Uterus (tissue), 2 donors: ENCODE measurements around the gene HEPACAM2.

Experiments used
- POLR2A ChIP-seq, 2 donors: fragments of 450-650 bp; IDR thresholded peaks; one replicate each; pipeline ENCODE4 v1.6.1; 2016; ENCODE audit warnings: antibody characterized with exemption in 2 of 2, mild to moderate bottlenecking in 1 of 2, moderate library complexity in 1 of 2
- TF ChIP-seq, protein P1 (sequence below), 4 experiments: fragments of 200-600 bp in 2 of 4; fragments of 450-650 bp in 2 of 4; sonication (generic) in 2 of 4; IDR thresholded peaks; one replicate each; pipeline ENCODE4 v1.5.1; 2016 to 2019; ENCODE audit warnings: antibody characterized with exemption in 4 of 4, mild to moderate bottlenecking in 2 of 4, moderate library complexity in 1 of 4

GRCh38 chr7:93140582-93141191 is 85.6 kb downstream of the HEPACAM2 start:
- TF ChIP-seq, protein P1, sequence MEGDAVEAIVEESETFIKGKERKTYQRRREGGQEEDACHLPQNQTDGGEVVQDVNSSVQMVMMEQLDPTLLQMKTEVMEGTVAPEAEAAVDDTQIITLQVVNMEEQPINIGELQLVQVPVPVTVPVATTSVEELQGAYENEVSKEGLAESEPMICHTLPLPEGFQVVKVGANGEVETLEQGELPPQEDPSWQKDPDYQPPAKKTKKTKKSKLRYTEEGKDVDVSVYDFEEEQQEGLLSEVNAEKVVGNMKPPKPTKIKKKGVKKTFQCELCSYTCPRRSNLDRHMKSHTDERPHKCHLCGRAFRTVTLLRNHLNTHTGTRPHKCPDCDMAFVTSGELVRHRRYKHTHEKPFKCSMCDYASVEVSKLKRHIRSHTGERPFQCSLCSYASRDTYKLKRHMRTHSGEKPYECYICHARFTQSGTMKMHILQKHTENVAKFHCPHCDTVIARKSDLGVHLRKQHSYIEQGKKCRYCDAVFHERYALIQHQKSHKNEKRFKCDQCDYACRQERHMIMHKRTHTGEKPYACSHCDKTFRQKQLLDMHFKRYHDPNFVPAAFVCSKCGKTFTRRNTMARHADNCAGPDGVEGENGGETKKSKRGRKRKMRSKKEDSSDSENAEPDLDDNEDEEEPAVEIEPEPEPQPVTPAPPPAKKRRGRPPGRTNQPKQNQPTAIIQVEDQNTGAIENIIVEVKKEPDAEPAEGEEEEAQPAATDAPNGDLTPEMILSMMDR (IDR thresholded peaks at IDR 0.05): no peak
- no peak for TF ChIP-seq POLR2A (IDR thresholded peaks at IDR 0.05)
